LHCN-M2 (cell line): ENCODE data around the gene AHCTF1. TPM values are rescaled to one million over a fixed set of nuclear protein-coding genes. Genes with fewer than 3 reads are reported as not detected.

Source experiments
- DNase-seq: peaks from one replicate; pipeline ENCODE4 v3.0.0-alpha.2; 2012; ENCODE audit warnings: low read depth
- polyA plus RNA-seq: library from polyadenylated mRNA; unstranded; fragments of >200 nt; gene quantifications from one replicate; pipeline ENCODE4 v1.2.1, GENCODE V29; 2012; ENCODE audit warnings: missing spikeins
- total RNA-seq: library from RNA; depleted of rRNA; stranded (reverse); fragments of >200 nt; gene quantifications from 2 replicates; pipeline ENCODE4 v1.2.3, GENCODE V29; 2014; rRNA removed

AHCTF1 gene, protein sequence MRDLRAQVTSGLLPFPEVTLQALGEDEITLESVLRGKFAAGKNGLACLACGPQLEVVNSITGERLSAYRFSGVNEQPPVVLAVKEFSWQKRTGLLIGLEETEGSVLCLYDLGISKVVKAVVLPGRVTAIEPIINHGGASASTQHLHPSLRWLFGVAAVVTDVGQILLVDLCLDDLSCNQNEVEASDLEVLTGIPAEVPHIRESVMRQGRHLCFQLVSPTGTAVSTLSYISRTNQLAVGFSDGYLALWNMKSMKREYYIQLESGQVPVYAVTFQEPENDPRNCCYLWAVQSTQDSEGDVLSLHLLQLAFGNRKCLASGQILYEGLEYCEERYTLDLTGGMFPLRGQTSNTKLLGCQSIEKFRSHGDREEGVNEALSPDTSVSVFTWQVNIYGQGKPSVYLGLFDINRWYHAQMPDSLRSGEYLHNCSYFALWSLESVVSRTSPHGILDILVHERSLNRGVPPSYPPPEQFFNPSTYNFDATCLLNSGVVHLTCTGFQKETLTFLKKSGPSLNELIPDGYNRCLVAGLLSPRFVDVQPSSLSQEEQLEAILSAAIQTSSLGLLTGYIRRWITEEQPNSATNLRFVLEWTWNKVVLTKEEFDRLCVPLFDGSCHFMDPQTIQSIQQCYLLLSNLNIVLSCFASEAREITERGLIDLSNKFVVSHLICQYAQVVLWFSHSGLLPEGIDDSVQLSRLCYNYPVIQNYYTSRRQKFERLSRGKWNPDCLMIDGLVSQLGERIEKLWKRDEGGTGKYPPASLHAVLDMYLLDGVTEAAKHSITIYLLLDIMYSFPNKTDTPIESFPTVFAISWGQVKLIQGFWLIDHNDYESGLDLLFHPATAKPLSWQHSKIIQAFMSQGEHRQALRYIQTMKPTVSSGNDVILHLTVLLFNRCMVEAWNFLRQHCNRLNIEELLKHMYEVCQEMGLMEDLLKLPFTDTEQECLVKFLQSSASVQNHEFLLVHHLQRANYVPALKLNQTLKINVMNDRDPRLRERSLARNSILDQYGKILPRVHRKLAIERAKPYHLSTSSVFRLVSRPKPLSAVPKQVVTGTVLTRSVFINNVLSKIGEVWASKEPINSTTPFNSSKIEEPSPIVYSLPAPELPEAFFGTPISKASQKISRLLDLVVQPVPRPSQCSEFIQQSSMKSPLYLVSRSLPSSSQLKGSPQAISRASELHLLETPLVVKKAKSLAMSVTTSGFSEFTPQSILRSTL (N-terminal part only)
- 41.2 and 42.8 TPM in 2 replicates for total RNA-seq
- 6.1 TPM for polyA plus RNA-seq

- DNase-seq = peak; percentile 98
Measured at GRCh38 chr1:246931549-246932365, at the start of gene AHCTF1. Gene AHCTF1, minus strand, starts transcription at chr1:246931948. Its CDS starts 13,578 bp downstream, at chr1:246918370.

GRCh38 chr1:246978785-246979184, 47.0 kb upstream of the AHCTF1 start:
- no peak for DNase-seq

- DNase-seq = no peak
Measured at GRCh38 chr1:246978281-246978680, 46.5 kb upstream of the AHCTF1 start.

DNA sequence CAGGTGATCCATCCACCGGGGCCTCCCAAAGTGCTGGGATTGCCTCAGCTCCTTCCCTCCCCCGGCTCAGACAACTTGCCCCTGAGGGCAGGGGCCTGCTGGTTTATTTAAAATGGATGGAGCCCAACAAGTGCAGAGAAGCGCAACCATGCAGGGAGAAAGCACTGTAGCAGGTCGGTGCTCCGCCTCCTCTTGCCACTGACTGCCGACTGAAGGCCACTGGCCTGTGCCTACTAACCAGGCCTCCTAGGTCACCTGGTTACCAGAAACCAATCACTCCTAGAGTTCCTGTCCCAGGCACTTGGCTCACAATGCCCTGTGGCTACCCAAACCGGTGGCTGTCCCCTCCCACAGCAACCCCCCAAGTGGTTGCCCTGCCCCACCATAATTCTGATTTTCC, 40.2 kb upstream of the AHCTF1 start:
- no peak for DNase-seq

DNA sequence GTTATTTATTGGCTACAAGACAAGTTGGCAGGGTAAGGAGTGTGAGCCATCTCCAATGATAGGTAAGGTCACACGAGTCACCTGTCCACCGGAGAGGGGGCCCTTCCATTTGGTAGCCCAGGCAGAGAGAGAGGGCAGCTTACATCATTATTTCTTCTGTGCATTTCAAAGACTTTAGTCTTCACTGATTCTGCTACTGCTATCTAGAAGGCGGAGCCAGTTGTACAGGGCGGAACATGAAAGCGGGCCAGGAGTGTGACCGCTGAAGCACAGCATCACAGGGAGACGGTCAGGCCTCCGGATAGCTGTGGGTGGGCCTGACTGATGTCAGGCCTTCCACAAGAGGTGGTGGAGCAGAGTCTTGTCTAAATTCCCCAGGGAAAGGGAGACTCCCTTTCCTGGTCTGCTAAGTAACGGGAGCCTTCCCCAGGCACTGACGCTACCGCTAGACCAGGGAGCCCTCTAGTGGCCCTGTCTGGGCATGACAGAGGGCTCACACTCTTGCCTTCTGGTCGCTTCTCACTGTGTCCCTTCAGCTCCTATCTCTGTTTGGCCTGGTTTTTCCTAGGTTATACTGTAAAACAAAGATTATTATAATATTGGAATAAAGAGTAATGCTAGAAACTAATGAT, 39.5 kb upstream of the AHCTF1 start:
- peak; percentile 67 for DNase-seq

- no peak for DNase-seq
Measured at GRCh38 chr1:246969621-246970020, 37.9 kb upstream of the AHCTF1 start.

- no peak for DNase-seq
Measured at GRCh38 chr1:246966502-246966901, 34.8 kb upstream of the AHCTF1 start.

- peak; percentile 19 for DNase-seq
Measured at GRCh38 chr1:246959944-246960693, 28.4 kb upstream of the AHCTF1 start.

DNA sequence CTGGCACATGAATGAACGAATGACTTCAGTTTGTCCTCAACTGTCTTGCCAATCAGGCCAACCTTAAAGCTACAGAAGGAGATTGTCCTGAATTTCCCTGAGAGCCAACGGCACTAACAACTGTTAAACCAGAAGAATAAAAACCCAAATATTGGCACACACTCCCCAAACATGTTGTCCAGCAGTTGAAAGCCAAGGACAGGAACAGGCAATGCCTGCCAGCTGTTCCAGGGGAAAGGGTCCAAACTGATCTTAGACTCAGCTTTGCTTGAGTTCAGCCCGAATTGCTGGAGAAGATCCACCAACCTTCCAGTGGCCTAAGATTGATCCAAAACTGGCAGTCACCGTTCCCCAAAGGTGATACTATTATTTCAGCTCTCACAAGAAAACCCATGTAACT, 22.4 kb upstream of the AHCTF1 start:
- peak; percentile 6 for DNase-seq

DNA sequence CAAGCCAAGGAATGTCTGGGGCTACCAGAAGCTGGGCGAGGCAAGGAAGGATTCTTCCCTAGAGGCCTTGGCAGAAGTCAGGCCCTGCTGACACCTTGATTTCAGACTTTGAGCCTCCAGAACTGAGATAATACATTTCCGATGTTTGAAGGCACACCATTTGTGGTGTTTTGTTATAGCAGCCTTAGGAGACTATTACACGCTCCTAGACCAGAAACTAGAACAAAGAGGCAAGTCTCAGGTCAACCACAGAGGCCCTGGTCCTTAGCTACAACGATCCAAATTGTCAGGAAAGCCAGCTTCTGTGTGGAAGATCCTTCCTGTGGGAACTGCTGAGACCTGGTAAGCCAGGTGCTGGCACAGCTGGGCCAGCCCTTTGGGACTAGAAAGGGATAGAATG, 19.7 kb upstream of the AHCTF1 start:
- no peak for DNase-seq

- DNase-seq = no peak
Measured at GRCh38 chr1:246949956-246950355, 18.2 kb upstream of the AHCTF1 start.

DNA sequence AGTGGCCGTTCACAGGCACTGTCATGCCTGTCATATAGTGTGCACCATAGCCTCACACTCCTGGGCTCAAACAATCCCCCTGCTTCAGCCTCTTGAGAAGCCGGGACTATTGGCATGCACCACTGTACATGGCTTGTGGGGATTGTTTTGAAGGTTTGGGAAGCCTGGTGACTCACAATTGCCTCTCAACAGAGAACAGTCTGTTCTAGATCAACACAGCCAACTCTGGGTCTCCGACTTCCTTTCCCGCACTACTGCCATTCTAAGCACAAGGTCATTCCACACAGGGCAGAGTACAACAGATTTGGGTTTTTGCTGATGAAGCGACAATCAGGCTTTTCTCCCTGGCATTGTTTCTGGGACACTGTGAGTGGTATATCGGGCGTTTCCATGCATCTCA, 15.5 kb upstream of the AHCTF1 start:
- DNase-seq = peak; percentile 96

GRCh38 chr1:246946366-246946765, 14.6 kb upstream of the AHCTF1 start:
- DNase-seq = no peak

GRCh38 chr1:246934765-246935164, 3.0 kb upstream of the AHCTF1 start:
- no peak for DNase-seq

DNA sequence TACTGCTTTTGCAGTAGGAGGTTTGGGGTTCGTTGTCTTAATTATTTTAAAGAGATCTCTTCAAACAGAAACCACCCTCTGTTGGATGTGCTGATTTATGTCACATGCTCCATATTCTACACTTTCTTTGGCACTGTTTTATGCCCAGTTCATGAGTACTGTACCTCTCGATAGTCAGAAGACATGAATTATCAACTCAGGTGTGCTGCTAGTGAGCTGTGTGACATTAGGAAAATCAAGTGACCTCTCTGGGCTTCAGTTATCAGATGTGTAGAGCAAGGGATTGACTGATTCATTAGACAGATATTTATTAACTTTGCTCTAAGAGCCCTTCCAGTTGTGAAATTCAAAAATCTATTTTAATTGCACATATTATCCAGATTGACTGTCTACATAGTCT, 2.1 kb upstream of the AHCTF1 start:
- DNase-seq = no peak

- no peak for DNase-seq
Measured at GRCh38 chr1:246932366-246932700, 585 bp upstream of the AHCTF1 start.

- peak; percentile 57 for DNase-seq
Measured at GRCh38 chr1:246930830-246931548, 759 bp downstream of the AHCTF1 start.

DNA sequence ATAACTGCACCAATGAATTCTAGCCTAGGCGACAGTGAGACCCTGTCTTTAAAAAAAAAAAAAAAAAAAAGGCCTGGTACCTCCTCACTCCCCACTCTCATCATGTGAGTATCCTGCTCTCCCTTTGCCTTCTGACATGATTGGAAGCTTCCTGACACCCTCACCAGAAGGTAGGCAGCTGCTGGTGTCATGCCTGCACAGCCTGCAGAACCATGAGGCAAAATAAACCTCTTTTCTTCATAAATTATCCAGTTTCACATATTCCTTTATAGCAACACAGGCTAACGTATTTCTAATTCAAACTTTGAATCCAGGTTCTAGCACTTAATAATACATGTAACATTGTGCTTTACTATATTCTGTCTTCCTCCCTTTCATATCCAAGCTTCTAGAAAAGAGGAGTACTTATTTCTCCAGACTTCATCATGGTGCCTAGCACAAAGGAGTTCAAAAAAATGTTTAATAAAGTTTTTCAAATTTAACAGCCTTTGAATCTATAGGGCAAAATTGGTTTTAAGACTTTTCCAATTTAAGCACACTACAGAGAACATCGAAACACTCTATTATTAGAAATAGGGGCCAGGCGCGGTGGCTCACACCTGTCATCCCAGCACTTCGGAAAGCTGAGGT, 5.6 kb downstream of the AHCTF1 start:
- no peak for DNase-seq

DNA sequence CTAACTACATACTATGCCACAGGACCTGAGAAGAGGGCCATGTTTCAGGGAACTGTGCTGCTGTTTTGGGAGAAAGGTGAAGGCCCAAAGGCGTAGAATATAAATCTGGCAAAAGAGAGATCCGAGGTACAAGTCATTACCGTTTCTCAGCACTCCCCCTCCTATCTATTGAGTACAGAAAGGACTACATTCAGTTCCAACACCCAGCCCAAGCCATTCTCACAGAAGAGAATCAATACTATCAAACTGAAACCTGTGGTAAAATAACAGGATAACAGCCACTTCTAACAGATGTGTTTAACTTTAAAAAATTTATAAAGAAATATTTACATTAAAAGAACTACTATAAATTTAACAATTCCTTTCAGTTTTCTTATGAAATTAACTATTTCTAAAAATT, 7.8 kb downstream of the AHCTF1 start:
- no peak for DNase-seq
